K562 (cell line): ENCODE data around the gene OSBPL10.

Experiments
- CHCHD3 ChIP-seq: fragments of 250-450 bp; sonication (Bioruptor Pico); IDR thresholded peaks from 2 replicates; pipeline ENCODE4 v2.1.2; 2022; ENCODE audit warnings: mild to moderate bottlenecking
- EP300 ChIP-seq: IDR thresholded peaks from 2 replicates; pipeline ENCODE4 v1.6.1; 2012; ENCODE audit warnings: low read length, improper control_type of control experiment
- EZH2 ChIP-seq: IDR thresholded peaks from 2 replicates; pipeline ENCODE4 v1.6.1; 2012; ENCODE audit warnings: low read depth, mild to moderate bottlenecking, inconsistent platforms, low read length, borderline replicate concordance
- GABPB1 ChIP-seq: sonication (generic); formaldehyde crosslinking; IDR thresholded peaks from 2 replicates; pipeline ENCODE4 v1.8.0; 2022; ENCODE audit warnings: mild to moderate bottlenecking, missing genetic modification reagents
- PHF8 ChIP-seq: fragments of 200-600 bp; sonication (generic); IDR thresholded peaks from 2 replicates; pipeline ENCODE4 v1.6.1; 2012; ENCODE audit warnings: mixed run types, mild to moderate bottlenecking, inconsistent platforms, low read length, moderate library complexity, borderline replicate concordance
- RNF2 ChIP-seq: sonication (generic); IDR thresholded peaks from 2 replicates; pipeline ENCODE4 v1.6.1; 2016

- no peak for TF ChIP-seq PHF8
- no peak for TF ChIP-seq EP300
- no peak for TF ChIP-seq RNF2
- TF ChIP-seq CHCHD3 (CRISPR knock-in tag), result no peak
- no peak for TF ChIP-seq EZH2
- TF ChIP-seq GABPB1, result no peak
Observed at GRCh38 chr3:31652296-31652695, 328.8 kb downstream of the OSBPL10 start.
